Psoas muscle (tissue), 8 donors: ENCODE data around the gene CDON. TPM values are rescaled to one million over a fixed set of nuclear protein-coding genes. Genes with fewer than 3 reads are reported as not detected.

Source experiments
- ATAC-seq, 4 donors: fragments of 200-7000 bp; cut with Tn5 transposase; one replicate each; pipeline ENCODE4 v1.9.1; 2020; ENCODE audit warnings: moderate library complexity in 3 of 4, mild to moderate bottlenecking in 2 of 4
- DNase-seq, 2 donors: peaks; one replicate each; pipeline ENCODE4 v3.0.0-alpha.2; 2020
- H3K27ac ChIP-seq: fragments of 200-600 bp; one replicate; pipeline ENCODE4 v1.8.0; 2022
- H3K27me3 ChIP-seq, 3 donors: fragments of 200-600 bp in 1 of 3; one replicate each; pipeline versions ENCODE4 v1.6.1 to v1.8.0; 2013 to 2022; ENCODE audit warnings: low read length in 2 of 3, mild to moderate bottlenecking in 2 of 3, moderate library complexity in 1 of 3; ENCODE audit not compliant: insufficient read depth in 3 of 3
- H3K36me3 ChIP-seq, 2 donors: fragments of 200-600 bp in 1 of 2; one replicate each; pipeline versions ENCODE4 v1.6.1 to v1.8.0; 2013 to 2022; ENCODE audit warnings: low read depth in 1 of 2, mild to moderate bottlenecking in 1 of 2, moderate library complexity in 1 of 2; ENCODE audit not compliant: insufficient read depth in 1 of 2
- H3K4me1 ChIP-seq: fragments of 200-600 bp; one replicate; pipeline ENCODE4 v1.8.0; 2022
- H3K4me3 ChIP-seq: fragments of 200-600 bp; one replicate; pipeline ENCODE4 v1.8.0; 2022; ENCODE audit warnings: mild to moderate bottlenecking
- H3K9me3 ChIP-seq: fragments of 200-600 bp; one replicate; pipeline ENCODE4 v1.8.0; 2022
- CTCF ChIP-seq: fragments of 200-600 bp; IDR thresholded peaks from one replicate; pipeline ENCODE4 v1.8.0; 2022; ENCODE audit warnings: antibody characterized with exemption
- WGBS, 3 donors: extraction: QIAGEN DNeasy Blood & Tissue Kit; methylation state at CpG; one replicate each; pipeline versions ENCODE4 v1.1.6 to v1.1.7; 2013; 5-methylcytosine and 5-hydroxymethylcytosine counted together
- intact Hi-C, 2 donors: fragments of 100-400 bp; cut with DNase I; formaldehyde crosslinking; loops; one replicate each; pipeline versions ENCODE4 v1.11.0 to v1.14.2; 2022
- polyA plus RNA-seq, 3 donors: library from polyadenylated mRNA; stranded (reverse); fragments of 200-250 nt; gene quantifications; one replicate each; pipeline ENCODE4 v1.2.3, GENCODE V29; 2013
- total RNA-seq, 4 donors: library from RNA; stranded (reverse); fragmentation: NEBNext Ultra II Directional in 2 of 4; extraction: Animal tissue kit (Norgen Biotek cat#: 25700) in 2 of 4; gene quantifications; one replicate each; pipeline versions ENCODE4 v1.2.1 to v1.2.4, GENCODE V29; 2021 to 2023
- donor health status: healthy with polysubstance abuse.
- donor health status: DM: no; HTN: no; CAD: no; lungs with moderate emphysema.
- donor health status: Bipolar disorder and iron deficiency.
- donor health status: healthy.
- donor health status: DM: yes; HTN: yes; CAD: no.
- donor health status: DM: no; HTN: no; CAD: no.
- donor health status: DM: no; HTN: no; CAD: no.
- donor health status: DM: yes; HTN: yes; CAD: no.

CDON gene
- total and polyA plus RNA-seq, 7 donors, result 0.63 to 5.6 (median 1.3) TPM

GRCh38 chr11:126035718-126036117, 26.9 kb downstream of the CDON start:
- Histone ChIP-seq H3K36me3 (no peaks in the 10 kb centered on the region), H3K4me3 (no peak overlapping the region), H3K27ac (no peak overlapping the region), H3K9me3 (no peaks in the 10 kb centered on the region), H3K4me1 (no peaks in the 10 kb centered on the region), H3K27me3 (no peaks in the 10 kb centered on the region)
- intact Hi-C loops, result no loop called here
- WGBS, 3 donors, result 63 to 85% (median 65%) methylated on average over 5 of the region's 5 CpGs
- DNase-seq, result no peak
- no peak for ATAC-seq
- no peak for TF ChIP-seq CTCF

- H3K27me3 ChIP-seq, result no peaks in the 10 kb centered on the region
- no peak overlapping the region for H3K27ac ChIP-seq
Observed at GRCh38 chr11:126034933-126035425, 27.7 kb downstream of the CDON start.

GRCh38 chr11:126034039-126034932, 28.4 kb downstream of the CDON start:
- DNase-seq (no peak), ATAC-seq (no peak)
- no peak overlapping the region for H3K4me3 ChIP-seq
- WGBS, 3 donors, result 41 to 47% (median 44%) methylated on average over 10 of the region's 10 CpGs
- no peak for TF ChIP-seq CTCF
- intact Hi-C loops, result no loop called here
- H3K27me3 ChIP-seq, result no peaks in the 10 kb centered on the region
- H3K27ac ChIP-seq, result no peak overlapping the region
- no peaks in the 10 kb centered on the region for H3K9me3 ChIP-seq
- H3K4me1 ChIP-seq, result no peaks in the 10 kb centered on the region
- no peaks in the 10 kb centered on the region for H3K36me3 ChIP-seq

More at GRCh38 chr11:126034933-126035425, 27.7 kb downstream of the CDON start:
- TF ChIP-seq CTCF, result no peak
- H3K9me3 ChIP-seq, result no peaks in the 10 kb centered on the region
- no peaks in the 10 kb centered on the region for H3K4me1 ChIP-seq
- DNase-seq, result no peak
- no peak overlapping the region for H3K4me3 ChIP-seq
- no peak for ATAC-seq
- WGBS, 3 donors, result 63 to 76% (median 71%) methylated on average over 5 of the region's 5 CpGs
- H3K36me3 ChIP-seq, result no peaks in the 10 kb centered on the region
- intact Hi-C loops, result no loop called here

- no peaks in the 10 kb centered on the region for H3K9me3 ChIP-seq
- no peaks in the 10 kb centered on the region for H3K27me3 ChIP-seq
- WGBS, 3 donors, result 97 to 98% (median 98%) methylated on average over 7 of the region's 7 CpGs
- TF ChIP-seq CTCF, result no peak
- no peak overlapping the region for H3K27ac ChIP-seq
- ATAC-seq (no peak), DNase-seq (no peak)
- no peak overlapping the region for H3K4me3 ChIP-seq
- H3K36me3 ChIP-seq, result no peaks in the 10 kb centered on the region
- no peaks in the 10 kb centered on the region for H3K4me1 ChIP-seq
- intact Hi-C loops, result no loop called here
Observed at GRCh38 chr11:126032375-126032774, 30.3 kb downstream of the CDON start.
